ENCODE results near the gene ARSG.

- TF ChIP-seq CTCF (IDR thresholded peaks at IDR 0.05; ENCODE audit: insufficient read depth, low read length, poor library complexity, severe bottlenecking) = no peak
- TF ChIP-seq EZH2phosphoT487 (conservative IDR thresholded peaks at IDR 0.05; ENCODE audit: low read length) = no peak
Measured at GRCh38 chr17:68319410-68320162, 28.3 kb downstream of the ARSG start.

All from SU-DHL-6 (cell line).